Measurements from ENCODE around the gene SLC2A10. TPM values are rescaled to one million over a fixed set of nuclear protein-coding genes. Genes with fewer than 3 reads are reported as not detected.

Gene SLC2A10
- total RNA-seq, 1 donor from 2014 or later, result 17.7 TPM

DNA sequence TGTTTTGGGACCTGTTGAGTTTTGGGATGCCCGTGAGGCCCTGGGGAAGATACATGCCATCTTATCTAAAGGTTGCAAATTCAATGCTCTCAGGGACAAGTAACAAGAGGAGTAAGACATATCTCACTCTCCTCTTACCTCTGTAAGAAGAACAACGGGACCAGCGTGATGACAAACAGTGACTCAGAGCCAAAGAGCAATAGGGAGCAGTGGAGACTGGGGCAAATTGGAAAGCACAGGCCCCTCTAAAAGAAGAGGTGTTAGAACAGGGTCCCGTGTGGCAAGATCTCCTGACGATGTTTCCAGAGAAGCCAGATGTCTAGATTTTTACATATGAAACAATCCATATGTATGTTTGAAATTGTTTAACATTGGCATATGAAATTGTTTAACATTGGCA, 31.8 kb upstream of the SLC2A10 start:
- no peak for ATAC-seq
- no peak for DNase-seq
- Histone ChIP-seq H3K27me3 (no peaks in the 10 kb centered on the region), H3K36me3 (no peaks in the 10 kb centered on the region), H3K27ac (no peak overlapping the region), H3K9me3 (no peaks in the 10 kb centered on the region), H3K4me1 (peaks cover 6% of the 10 kb centered on the region), H3K4me3 (no peak overlapping the region)
- intact Hi-C loops (cut with DNase I), result no loop called here
- no peak for TF ChIP-seq CTCF (IDR thresholded peaks at IDR 0.05)

GRCh38 chr20:46678516-46678915, 30.9 kb upstream of the SLC2A10 start:
- no peak for TF ChIP-seq CTCF (IDR thresholded peaks at IDR 0.05)
- peaks cover 15% of the 10 kb centered on the region for H3K4me1 ChIP-seq
- intact Hi-C loops (cut with DNase I), result no loop called here
- H3K27ac ChIP-seq, result no peak overlapping the region
- DNase-seq, result no peak
- H3K4me3 ChIP-seq, result no peak overlapping the region
- no peak for ATAC-seq
- H3K36me3 ChIP-seq, result no peaks in the 10 kb centered on the region
- H3K27me3 ChIP-seq, result no peaks in the 10 kb centered on the region
- no peaks in the 10 kb centered on the region for H3K9me3 ChIP-seq

DNA sequence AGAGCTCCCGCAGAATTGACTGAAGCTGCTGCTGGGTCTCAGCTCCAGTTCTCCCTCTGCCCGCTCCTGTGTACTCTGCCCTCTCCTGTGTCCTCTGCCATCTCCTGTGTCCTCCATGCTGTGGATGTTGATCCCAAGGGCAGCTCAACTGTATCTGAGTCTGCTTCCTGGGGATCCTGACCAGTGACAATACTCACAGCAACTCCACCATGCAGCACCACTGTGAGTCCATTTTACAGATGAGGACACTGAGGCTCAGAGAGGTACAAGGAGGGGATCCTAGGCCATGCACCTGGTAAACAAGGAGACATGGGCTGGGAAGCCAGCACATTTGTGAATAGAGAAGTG, 28.8 kb upstream of the SLC2A10 start:
- no peak for TF ChIP-seq CTCF (IDR thresholded peaks at IDR 0.05)
- ATAC-seq, result no peak
- intact Hi-C loops (cut with DNase I), result no loop called here
- Histone ChIP-seq H3K4me1 (peaks cover 19% of the 10 kb centered on the region), H3K4me3 (no peak overlapping the region), H3K27ac (no peak overlapping the region), H3K36me3 (peaks cover 9% of the 10 kb centered on the region), H3K27me3 (no peaks in the 10 kb centered on the region), H3K9me3 (no peaks in the 10 kb centered on the region)
- DNase-seq, result no peak

DNA sequence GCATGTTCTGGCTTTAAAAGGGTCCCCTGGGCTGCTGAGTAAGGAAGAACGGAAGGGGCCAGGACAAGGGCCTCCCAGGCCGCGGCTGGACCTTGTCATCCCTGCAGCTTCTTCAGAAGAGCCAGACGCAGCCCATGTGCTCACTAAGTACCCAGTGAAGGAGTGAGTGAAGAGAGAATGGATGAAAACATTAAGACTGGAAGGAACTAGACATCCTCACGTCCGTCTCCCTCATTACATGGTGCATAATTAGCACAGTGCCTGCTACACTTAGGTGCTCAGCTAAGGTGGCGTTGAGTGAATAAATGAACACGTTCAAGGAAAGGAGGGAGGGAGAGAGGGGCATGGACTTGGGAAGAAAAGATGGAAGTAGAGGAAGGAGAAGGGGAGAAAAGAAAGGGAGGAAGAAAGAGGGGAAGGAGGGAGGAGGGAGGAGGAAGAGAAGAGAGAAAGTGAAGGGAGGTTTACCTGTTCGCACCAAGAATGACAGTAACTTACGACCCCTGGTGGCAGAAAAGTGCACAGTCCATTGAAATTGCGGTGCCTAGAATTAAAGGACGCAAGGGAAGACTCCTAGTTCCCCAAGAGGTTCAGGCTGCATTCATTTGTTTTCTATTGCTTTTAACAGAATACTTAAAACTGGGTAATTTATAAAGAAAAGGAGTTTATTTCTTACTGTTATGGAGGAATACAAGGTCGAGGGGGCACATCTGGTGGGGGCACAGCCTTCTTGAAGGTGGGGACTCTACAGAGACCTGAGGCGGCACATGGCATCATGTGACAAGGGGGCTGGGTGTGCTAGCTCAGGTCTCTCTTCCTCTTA, 28.2 kb upstream of the SLC2A10 start:
- Histone ChIP-seq H3K36me3 (peaks cover 14% of the 10 kb centered on the region), H3K4me1 (peaks cover 19% of the 10 kb centered on the region), H3K27me3 (no peaks in the 10 kb centered on the region), H3K9me3 (no peaks in the 10 kb centered on the region), H3K4me3 (no peak overlapping the region), H3K27ac (no peak overlapping the region)
- TF ChIP-seq CTCF (IDR thresholded peaks at IDR 0.05), result peak; percentile 81
- DNase-seq (no peak), ATAC-seq (peak; percentile 62)
- intact Hi-C loops (cut with DNase I), result no loop called here

DNA sequence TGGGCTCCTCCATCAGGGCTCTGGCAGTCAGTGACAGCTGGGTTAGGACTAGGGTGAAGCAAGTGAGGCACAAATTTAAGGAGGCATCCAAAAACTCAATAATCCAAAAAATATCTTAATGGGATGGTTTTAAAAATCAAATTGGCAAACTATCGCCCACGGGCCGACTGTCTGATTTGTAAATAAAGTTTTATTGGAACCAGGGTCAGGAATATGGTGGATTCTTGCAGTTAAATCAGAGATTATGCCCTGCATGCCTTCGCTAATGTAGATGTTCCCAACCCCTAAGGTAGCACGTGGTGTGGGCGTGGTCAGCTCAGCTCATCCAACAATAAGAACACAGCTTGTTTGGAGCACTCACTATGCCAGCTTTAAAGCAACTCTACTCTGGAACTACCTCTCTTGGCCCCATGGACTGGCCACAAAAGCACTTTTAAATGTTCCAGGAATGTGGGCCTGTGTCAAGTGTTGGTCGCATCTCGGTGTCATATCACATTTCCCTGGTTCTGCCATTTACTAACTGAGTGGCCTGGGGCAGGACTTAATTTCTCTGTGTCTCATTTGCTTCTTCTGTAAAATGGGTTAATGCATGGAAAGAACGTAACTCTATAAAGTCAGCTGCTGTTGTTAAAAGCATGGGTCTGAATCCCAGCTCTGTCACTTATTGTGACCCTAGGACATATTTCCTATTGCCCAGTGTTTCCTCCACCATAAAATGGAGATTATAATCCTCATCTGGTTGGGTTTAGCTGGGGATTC, 27.2 kb upstream of the SLC2A10 start:
- ATAC-seq (no peak), DNase-seq (no peak)
- Histone ChIP-seq H3K27me3 (no peaks in the 10 kb centered on the region), H3K4me3 (no peak overlapping the region), H3K36me3 (peaks cover 20% of the 10 kb centered on the region), H3K9me3 (no peaks in the 10 kb centered on the region), H3K4me1 (peaks cover 28% of the 10 kb centered on the region), H3K27ac (no peak overlapping the region)
- intact Hi-C loops (cut with DNase I), result no loop called here
- TF ChIP-seq CTCF (IDR thresholded peaks at IDR 0.05), result no peak
